ENCODE data around the gene FRMD4A. TPM values are rescaled to one million over a fixed set of nuclear protein-coding genes. Genes with fewer than 3 reads are reported as not detected.
A peak's percentile ranks its signal among the peaks of the same experiment; 100 is the strongest.

Gene FRMD4A
- total and polyA plus RNA-seq, 3 donors from 2014 or later = 15.0 to 20.8 (median 18.7) TPM

GRCh38 chr10:13872411-13872810 is 458.3 kb downstream of the FRMD4A start:
- TF ChIP-seq CTCF (IDR thresholded peaks at IDR 0.05) (no peak), POLR2A (IDR thresholded peaks at IDR 0.05) (no peak)
- Histone ChIP-seq H3K9me3 (no peaks in the 10 kb centered on the region), H3K4me3 (no peak overlapping the region), H3K27ac (no peak overlapping the region), H3K36me3 (ENCODE audit: low read depth, missing control alignments) (no peaks in the 10 kb centered on the region), H3K4me1 (no peaks in the 10 kb centered on the region), H3K27me3 (no peaks in the 10 kb centered on the region)
- no peak for DNase-seq
- intact Hi-C loops (cut with DNase I; ENCODE audit: low total_unique reads) = no loop called here
- WGBS, 2 donors = 77 to 91% methylated on average over 9 of the region's 9 CpGs

- intact Hi-C loops (cut with DNase I; ENCODE audit: low total_unique reads) = no loop called here
- H3K36me3 ChIP-seq (ENCODE audit: low read depth, missing control alignments) = no peaks in the 10 kb centered on the region
- H3K27me3 ChIP-seq = no peaks in the 10 kb centered on the region
- WGBS, 2 donors = 93 to 96% methylated on average over 3 to 11 of the region's 11 CpGs
- DNase-seq = no peak
- no peak overlapping the region for H3K4me3 ChIP-seq
- no peaks in the 10 kb centered on the region for H3K4me1 ChIP-seq
- H3K27ac ChIP-seq = peak overlapping the region in 1 of 2 donors; percentile 24
- no peaks in the 10 kb centered on the region for H3K9me3 ChIP-seq
- TF ChIP-seq POLR2A (IDR thresholded peaks at IDR 0.05) = no peak
- no peak for TF ChIP-seq CTCF (IDR thresholded peaks at IDR 0.05)
These were observed 458.9 kb downstream of the FRMD4A start for GRCh38 chr10:13871776-13872175.

GRCh38 chr10:13871011-13871410 is 459.7 kb downstream of the FRMD4A start:
- Histone ChIP-seq H3K27ac (no peak overlapping the region), H3K4me3 (no peak overlapping the region), H3K4me1 (no peaks in the 10 kb centered on the region), H3K27me3 (no peaks in the 10 kb centered on the region), H3K36me3 (ENCODE audit: low read depth, missing control alignments) (no peaks in the 10 kb centered on the region), H3K9me3 (no peaks in the 10 kb centered on the region)
- DNase-seq = no peak
- intact Hi-C loops (cut with DNase I; ENCODE audit: low total_unique reads) = no loop called here
- WGBS, 2 donors = 87 to 95% methylated on average over 9 of the region's 9 CpGs
- TF ChIP-seq CTCF (IDR thresholded peaks at IDR 0.05) = no peak
- TF ChIP-seq POLR2A (IDR thresholded peaks at IDR 0.05) = no peak

GRCh38 chr10:13869295-13869664 is 461.4 kb downstream of the FRMD4A start:
- Histone ChIP-seq H3K27me3 (no peaks in the 10 kb centered on the region), H3K27ac (no peak overlapping the region), H3K9me3 (no peaks in the 10 kb centered on the region), H3K36me3 (ENCODE audit: low read depth, missing control alignments) (no peaks in the 10 kb centered on the region), H3K4me3 (no peak overlapping the region), H3K4me1 (no peaks in the 10 kb centered on the region)
- 92 to 98% methylated on average over 11 to 12 of the region's 12 CpGs for WGBS, 2 donors
- intact Hi-C loops (cut with DNase I; ENCODE audit: low total_unique reads) = no loop called here
- DNase-seq = no peak
- TF ChIP-seq CTCF (IDR thresholded peaks at IDR 0.05) = no peak
- no peak for TF ChIP-seq POLR2A (IDR thresholded peaks at IDR 0.05)

- no peaks in the 10 kb centered on the region for H3K27me3 ChIP-seq
- no peaks in the 10 kb centered on the region for H3K36me3 ChIP-seq (ENCODE audit: low read depth, missing control alignments)
- 87 to 93% methylated on average over 18 of the region's 18 CpGs for WGBS, 2 donors
- no peaks in the 10 kb centered on the region for H3K9me3 ChIP-seq
- no peaks in the 10 kb centered on the region for H3K4me1 ChIP-seq
- intact Hi-C loops (cut with DNase I; ENCODE audit: low total_unique reads) = no loop called here
- no peak for TF ChIP-seq CTCF (IDR thresholded peaks at IDR 0.05)
- no peak for TF ChIP-seq POLR2A (IDR thresholded peaks at IDR 0.05)
- H3K4me3 ChIP-seq = no peak overlapping the region
- DNase-seq = no peak
- H3K27ac ChIP-seq = no peak overlapping the region
These were observed 462.0 kb downstream of the FRMD4A start for GRCh38 chr10:13868528-13869294.

Data from testis (tissue), 3 donors.